GM18511 (cell line): Measurements from ENCODE around the gene CNNM4.
"Not testable (repeated sequence)": the region's sequence is repeated elsewhere in the genome, so short reads cannot be mapped to it uniquely, and the experiment has no call there.

Experiments used
- ATAC-seq: cut with Tn5 transposase; IDR thresholded peaks from one replicate; pipeline ENCODE4 v1.9.1; 2021; ENCODE audit warnings: mild to moderate bottlenecking, moderate library complexity; ENCODE audit not compliant: unreplicated experiment

Gene CNNM4

DNA sequence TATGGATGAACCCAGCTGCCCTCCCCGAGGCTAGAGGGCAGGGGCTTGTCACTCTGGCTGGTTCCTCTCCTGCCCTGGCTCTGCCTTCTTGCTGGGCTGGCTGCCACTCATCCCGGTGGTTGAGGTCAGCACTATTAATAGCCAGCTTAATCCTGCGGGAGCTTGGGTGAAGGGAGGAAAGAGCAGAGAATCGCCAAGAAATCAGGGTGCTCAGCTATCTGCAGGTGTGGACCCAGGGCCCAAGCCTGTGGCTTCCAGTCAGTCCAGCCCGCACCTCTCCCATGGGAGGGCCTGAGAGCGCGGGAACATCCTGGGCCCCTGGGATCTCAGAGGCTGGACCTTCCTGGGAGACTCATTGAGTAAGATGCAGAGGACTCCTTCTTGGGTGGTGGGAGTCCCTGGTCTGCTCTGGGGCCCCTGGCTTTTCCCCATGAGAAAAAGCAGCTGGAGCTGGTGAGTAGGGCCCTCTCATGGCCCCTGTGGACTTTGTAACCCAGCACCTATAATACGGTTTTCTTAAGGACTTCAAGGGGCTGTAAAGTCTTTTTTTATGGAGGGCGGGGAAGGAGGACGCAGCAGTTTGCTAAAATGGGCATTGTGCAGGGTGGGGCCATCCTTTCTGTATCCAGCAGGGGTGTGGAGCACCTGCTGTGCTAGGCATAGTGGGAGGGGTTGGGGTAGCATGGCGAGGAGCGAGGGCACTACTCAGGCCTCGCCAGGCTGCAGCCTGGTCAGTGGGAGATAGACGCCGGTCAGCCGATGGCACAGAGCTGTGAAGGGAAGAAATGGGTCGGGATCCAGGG, 27.9 kb downstream of the CNNM4 start:
- no peak for ATAC-seq

DNA sequence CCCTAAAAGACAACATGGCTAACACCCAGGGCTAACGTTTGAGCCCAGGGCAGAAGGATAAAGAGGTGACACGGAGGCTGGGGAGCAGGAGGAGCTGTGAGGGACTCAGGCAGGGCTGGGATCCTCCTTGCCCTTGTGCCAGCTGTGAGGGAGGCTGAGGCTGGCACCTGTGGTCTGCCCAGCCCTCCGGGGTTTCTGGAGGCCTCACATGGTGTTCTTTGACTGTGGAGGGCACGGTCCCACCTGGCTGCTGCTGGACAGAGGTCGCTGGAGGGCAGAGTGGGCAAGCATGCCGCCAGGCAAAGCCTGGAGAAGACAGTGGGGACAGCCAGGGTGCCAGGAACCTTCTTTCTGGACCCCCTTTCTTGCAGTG, 28.5 kb downstream of the CNNM4 start:
- ATAC-seq = no peak

DNA sequence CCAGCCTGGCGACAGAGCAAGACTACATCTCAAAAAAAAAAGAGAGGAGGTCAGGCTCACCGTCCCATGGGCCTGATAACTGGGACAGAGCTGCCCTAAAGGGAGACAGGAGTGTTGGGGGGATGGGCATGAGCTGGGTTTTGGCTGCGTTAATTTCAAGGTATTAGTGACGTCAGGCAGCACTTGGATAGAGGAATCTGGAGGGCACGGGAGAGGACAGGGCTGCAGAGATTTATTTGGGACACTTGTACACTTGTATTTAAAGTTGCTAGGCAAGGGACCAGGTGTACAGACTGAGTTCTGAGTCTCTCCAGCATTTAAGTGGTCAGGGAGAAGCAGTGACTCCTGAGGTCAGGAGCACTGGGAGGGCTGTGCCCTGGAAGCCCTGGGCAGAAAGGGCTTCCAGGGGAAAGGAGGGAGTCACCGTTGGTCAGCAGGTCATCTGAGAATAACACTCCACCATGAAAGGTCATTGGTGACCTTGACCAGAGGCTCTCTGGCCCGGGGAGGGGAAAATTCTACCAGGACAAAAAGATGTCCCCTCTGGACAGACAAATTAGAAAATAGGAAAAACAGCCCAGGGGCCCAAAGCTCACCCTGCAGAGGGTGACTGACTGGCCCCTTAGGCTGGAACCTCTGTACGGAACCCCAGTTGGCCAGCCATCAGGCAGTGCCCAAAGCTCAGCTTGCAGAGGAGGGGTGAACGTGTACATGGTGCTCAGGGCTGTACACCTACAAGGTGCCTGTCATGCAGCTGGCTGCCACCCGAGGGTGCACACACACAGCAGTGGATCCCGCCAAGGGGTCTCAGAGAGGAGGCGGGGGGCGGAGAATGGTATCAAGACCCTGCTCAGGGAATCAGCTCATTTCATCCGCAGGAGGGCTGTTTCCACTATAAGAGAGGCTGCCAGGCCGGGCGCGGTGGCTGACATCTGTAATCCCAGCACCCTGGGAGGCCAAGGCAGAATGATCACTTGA, 32.4 kb downstream of the CNNM4 start:
- ATAC-seq = no peak

DNA sequence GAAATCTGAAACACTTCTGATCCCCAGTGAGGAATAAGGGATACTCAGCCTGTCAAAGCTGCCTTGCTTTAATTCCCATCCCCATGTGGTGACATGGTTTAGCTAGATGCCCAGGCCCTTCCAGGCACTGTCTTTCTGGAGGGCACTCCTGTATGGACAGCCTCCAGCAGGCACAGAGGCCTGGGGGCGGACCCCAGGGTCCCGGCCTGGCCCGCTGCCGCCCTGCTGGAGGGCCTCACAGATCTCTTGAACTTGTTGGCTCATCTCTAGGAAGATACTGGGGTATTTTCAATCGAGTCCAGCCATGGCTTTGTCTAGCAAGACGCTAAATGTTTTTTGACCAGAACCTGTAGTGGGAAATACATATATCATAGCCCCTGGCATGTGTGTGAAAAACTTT, 34.4 kb downstream of the CNNM4 start:
- ATAC-seq = no peak

DNA sequence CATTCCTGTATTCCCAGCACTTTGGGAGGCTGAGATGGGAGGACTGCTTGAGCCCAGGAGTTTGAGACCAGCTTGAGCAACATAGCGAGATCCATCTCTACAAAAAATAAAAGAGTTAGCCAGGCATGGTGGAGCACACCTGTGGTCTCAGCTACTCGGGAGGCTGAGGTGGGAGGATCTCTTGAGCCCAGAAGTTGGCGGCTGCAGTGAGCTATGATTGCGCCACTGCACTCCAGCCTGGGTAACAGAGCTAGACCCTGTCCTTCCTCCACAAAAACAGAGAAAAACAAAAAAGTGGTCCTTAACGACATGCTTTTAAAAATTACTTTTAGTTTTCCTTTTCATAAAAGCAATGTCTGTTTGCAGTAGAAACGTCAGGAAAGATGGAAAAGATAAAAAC, 35.8 kb downstream of the CNNM4 start:
- ATAC-seq = not testable (repeated sequence)

DNA sequence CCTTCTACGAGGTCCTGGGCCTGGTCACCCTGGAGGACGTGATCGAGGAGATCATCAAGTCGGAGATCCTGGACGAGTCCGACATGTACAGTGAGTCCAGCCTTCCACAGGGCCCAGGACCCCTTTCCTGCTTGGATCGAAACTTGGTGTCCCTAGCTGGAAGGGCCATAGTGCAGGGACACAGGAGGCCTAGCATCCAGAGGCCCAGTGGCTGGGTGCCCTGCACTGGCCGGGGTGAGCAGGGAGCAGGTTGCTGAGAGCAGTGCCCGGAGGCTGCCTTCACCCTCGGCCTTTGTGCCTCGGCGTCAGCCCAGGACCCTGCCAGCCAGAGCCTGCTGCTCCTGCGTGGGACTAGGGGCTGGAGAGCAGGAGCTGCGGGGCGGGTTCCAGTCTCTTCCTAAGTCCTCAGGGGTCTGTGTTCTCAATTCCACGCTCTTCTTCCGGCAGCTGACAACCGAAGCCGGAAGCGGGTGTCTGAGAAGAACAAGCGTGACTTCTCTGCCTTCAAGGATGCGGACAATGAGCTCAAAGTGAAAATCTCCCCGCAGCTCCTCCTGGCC, 36.4 kb downstream of the CNNM4 start:
- ATAC-seq = no peak

DNA sequence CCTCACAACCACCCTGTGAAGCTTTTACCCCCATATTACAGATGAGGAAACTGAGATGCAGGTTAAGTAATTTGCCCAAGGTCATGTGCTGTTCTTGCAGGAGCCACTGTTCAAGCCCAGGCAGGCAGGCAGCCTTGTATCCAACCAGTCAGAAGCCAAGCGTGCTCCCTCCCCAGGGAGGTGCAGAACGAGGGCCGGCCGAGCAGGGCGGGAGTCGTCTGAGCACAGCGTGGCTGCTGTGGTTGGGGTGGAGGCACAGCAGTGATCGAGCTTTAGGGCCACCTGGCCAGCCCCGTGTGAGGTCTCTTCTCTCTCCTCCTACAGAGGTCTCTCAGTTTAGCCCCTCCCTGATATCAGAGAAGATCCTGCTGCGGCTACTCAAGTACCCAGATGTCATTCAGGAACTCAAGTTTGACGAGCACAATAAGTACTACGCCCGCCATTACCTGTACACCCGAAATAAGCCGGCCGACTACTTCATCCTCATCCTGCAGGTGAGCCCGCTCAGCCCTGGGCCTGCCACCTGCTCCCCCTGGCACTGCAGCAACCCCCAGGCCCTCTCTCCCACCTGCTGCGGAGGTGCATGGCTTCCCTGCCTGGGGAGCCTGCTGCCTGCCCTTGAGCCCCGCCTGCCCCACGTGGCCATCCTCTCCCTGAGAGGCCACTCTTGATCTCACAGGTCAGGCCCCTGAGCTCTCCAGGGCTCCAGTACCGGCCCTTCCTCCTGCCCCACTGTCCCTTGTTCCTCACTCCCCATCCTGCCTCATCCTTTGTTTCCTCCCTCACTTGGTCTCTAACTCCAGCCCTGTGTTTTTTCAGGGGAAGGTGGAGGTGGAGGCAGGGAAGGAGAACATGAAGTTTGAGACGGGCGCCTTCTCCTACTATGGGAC, 38.3 kb downstream of the CNNM4 start:
- ATAC-seq = no peak

DNA sequence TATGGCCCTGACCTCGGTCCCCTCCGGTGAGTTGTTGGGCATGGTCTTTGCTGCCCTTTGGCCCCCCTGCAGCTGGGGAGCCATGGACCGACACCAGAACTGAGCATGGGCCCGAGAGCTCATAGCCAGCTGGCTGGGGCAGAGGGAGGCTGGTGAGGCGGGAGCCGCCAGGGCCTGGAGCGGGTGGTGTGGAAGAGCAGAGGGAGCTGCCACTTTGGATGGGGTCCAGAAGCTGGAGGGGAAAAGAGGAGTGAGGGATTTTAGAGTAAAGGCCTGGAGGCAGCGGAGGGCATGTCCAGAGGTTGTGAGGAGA, 38.9 kb downstream of the CNNM4 start:
- no peak for ATAC-seq

DNA sequence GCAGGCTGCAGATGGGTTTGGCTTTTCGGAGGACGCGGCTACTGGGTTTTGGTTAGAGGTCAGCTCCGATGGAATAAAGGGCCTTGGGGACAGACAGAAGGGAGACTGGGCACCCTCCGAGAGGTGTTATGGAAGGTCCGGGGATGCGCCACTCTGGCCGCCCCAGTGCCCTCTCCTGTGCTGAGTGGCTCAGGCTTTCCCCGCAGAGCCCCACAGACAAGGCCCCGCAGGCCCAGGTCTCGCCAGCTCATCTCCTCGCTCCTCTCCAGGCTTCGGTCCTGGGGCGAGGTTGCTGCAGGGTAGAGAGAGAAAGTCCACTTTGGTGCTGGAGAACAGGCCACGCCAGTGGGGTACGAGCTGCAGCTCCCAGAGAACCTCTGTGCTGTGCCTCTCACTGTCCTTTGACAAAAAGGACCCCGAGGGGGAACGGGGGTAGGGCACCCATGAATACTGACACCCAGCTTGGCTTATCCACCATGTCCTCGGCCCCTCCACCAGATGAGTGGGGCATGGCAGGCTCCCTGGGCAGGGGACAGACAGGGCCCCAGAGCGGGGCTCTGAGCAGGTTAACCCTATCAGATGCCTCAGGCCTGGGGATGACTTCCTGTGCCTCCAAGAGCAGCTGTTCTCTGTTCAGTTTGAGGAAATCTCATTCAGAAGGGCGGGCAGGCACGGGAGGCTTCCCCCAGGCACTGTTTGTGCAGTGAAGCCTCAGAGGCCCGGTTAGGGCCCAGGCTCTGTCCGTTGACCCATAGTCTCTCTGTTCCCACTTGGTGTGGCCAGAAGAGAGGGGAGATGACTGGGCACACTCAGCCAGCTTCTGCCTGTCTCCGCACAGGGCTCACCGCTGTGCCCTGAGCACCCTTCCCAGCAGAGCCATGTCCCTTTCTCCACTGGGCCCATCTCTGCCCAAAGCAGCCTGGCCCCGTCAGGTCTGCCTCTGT, 39.6 kb downstream of the CNNM4 start:
- peak; percentile 28 for ATAC-seq

DNA sequence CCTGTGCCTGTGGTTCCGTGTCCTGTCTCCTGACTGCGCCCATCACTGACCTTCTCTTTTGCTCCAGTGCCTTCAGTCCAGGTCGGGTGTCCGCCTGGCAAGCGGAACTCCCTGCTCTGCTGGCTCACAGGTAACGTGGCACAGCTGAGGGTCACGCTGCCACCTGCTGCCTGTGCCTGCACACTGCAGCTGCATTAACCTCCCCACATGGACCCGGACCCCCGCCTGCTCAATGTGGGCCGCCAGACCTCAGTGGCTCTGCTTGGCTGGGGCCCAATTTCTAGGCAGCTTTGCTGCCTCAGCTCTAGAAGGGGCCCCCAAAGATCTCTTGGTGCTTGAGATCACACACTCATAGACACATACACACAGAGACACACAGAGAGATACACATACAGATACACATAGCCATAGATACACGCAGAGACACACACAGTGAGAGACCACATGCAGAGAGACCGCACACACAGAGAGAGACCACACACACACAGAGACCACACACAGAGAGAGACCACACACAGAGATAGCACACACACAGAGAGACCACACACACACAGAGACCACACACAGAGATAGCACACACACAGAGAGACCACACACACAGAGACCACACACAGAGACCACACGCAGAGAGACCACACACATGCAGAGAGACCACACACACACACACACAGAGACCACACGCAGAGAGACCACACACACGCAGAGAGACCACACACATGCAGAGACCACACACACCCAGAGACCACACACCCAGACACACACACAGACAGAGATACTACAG, 40.5 kb downstream of the CNNM4 start:
- ATAC-seq = peak; percentile 93

DNA sequence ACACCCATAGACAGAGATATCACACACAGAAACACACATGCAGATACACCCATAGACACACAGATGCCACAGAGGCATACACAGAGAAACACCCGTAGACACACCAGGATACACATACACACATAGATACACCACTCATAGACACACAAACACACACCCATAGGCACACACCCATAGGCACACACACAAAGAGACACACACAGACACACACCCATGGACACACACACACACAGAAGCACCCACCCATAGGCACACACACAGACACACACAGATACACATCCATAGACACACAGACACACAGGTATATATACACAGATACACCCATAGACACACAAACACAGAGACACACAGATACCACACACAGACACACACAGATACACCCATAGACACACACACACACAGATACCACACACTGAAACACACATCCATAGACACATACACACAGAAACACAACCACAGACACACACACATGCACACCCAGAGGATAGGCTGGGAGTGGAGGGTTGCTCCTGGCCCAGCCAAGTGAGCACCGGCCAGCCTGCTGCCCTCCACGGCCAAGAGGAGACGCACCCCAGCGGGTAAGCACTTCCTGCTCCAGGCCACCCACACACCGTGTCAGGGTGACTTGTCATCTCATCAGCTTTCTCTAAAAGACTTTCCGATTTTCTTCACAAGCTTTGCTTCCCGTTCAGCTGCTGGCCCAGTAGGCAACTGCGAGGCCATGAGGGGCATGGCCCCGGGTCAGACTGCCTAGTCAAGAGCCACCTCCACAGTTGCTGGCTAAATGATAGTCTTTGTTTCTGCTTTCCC, 41.3 kb downstream of the CNNM4 start:
- peak; percentile 45 for ATAC-seq

DNA sequence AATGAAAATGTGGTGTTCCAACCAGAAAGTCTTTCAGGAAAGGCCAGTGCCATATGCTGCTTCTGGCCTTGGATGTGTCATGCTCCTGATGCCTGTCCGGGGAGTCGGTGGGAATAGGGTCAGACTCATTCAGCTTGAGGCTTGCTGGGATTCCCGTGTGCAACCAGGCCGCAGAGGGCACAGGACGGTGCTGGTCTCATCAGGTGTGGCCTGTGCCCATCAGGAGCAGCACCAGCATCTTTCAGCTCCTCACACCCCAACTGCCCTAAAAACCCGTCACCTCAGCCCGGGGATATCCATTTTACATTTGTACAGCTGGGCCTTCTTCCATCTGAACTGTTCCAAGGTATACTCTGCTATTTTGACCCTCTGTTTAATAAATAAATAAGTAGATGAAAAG, 42.0 kb downstream of the CNNM4 start:
- ATAC-seq = no peak

DNA sequence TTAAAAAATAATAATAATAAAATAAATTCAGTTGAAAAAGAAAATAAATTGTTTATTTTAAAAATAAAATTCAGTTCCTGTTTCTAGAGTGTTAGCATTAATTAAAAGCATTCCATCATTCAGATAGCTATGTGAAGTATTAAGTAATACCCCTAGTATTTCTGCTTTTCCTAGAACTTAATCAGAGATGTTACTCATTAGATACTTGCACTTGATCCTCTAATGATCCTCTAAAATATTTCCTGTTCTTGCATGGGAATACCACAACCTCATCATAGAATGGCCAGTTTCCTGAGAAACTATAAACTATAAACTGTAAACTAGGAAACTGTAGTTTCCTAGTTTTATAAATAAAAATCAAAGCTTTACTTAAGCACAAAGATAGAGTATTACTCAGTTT, 44.3 kb downstream of the CNNM4 start:
- ATAC-seq = no peak

DNA sequence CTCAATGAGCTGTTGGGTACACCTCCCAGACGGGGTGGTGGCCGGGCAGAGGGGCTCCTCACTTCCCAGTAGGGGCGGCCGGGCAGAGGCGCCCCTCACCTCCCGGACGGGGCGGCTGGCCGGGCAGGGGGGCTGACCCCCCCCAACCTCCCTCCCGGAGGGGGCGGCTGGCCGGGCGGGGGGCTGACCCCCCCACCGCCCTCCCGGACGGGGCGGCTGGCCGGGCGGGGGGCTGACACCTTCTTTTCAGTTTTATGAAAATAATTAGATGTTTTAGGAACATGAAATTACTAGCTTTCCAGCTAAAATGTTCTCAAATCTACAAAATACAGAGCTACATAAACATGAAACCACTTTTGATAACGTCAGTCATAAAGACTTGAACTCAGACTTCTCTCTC, 45.2 kb downstream of the CNNM4 start:
- ATAC-seq = not testable (repeated sequence)

DNA sequence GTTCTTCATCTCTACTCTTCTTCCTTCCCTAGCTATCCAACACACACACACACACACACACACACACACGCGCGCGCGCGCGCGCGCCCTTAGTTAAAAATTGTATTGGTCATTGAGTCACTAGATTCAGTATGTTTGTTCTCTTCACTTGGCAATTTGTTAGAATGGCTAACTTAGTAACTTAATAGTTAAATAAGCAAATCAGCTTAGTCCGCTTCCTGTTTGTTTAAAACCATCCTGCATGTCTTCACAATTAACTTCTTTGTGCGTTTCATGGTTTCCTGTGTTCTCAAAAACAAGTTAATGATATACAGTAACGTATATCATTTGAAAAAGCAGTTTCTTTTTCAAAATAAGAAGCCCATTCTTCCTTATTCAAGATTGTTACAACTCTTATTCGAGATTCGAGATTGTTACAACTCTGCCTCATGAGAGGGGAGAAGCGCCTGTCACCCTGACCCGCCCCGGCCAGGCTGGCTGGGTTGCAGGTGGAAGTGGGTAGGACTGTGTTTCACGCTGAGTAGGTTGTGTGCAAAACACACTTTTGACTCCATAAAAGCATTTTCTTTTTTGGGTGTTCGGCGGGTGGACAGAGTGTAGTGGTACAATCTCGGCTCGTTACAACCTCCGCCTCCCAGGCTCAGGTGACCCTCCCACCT, 45.9 kb downstream of the CNNM4 start:
- ATAC-seq = peak; percentile 61

DNA sequence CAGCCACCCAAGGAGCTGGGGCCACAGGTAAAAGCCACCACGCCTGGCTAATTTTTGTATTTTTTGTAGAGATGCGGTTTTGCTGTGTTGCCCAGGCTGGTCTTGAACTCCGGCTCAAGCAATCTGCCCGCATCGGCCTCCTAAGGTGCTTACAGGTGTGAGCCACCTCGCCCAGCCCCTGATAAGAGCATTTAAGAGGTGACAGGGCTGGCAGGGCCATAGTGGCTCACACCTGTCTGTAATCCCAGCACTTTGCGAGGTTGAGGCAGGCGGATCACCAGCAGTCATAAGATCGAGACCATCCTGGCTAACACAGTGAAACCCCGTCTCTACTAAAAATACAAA, 46.4 kb downstream of the CNNM4 start:
- ATAC-seq = no peak

DNA sequence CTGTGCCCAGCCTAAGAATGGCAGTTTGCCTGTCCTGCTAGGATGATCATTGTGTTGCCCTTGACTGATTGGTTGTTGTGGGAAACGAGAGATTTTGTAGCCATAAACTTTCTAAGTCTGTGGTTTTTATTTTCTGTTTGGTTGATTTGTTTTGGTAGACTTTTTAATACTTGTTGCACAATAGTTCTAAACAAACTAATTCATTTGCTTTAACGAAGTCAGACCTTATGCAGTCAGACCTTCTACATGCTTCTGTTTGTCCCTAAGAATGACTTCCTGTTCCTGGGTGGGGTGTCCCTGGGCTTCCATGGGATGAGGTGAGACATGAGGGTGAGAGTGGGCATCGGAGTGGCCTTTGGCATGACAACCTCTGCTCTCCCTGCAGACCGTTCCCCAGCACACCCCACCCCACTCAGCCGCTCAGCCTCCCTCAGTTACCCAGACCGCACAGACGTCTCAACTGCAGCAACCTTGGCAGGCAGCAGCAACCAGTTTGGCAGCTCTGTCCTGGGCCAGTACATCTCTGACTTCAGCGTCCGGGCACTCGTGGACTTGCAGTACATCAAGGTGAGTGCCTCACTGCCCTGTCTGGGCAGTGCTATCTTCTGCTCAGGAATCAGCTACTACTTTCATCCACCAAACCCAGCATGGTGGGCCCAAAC, 47.6 kb downstream of the CNNM4 start:
- no peak for ATAC-seq
